A549 (cell line): ENCODE results near the gene COMT.

Source experiments
- BHLHE40 ChIP-seq: IDR thresholded peaks from 2 replicates; pipeline ENCODE4 v1.6.1; 2012; ENCODE audit warnings: low read depth, low read length, inconsistent platforms
- CHD2 ChIP-seq: fragments of 150-350 bp; IDR thresholded peaks from 2 replicates; pipeline ENCODE4 v1.6.1; 2014; ENCODE audit warnings: low read length; ENCODE audit not compliant: partially characterized antibody
- EP300 ChIP-seq, 2 experiments: fragments of >200 bp; sonication (Bioruptor Twin); formaldehyde crosslinking; IDR thresholded peaks; 2 replicates in 1 of 2; 3 replicates in 1 of 2; pipeline ENCODE4 v1.6.1; 2016 to 2017
- JUNB ChIP-seq: fragments of >200 bp; sonication (Bioruptor Twin); formaldehyde crosslinking; IDR thresholded peaks from 2 replicates; pipeline ENCODE4 v1.6.1; 2016
- MYC ChIP-seq: IDR thresholded peaks from 2 replicates; pipeline ENCODE4 v1.6.1; 2012; ENCODE audit warnings: mild to moderate bottlenecking, inconsistent platforms, low read length, improper control_type of control experiment, borderline replicate concordance
- NFE2L2 ChIP-seq: fragments of 150-350 bp; conservative IDR thresholded peaks from 2 replicates; pipeline ENCODE4 v1.6.1; 2014; ENCODE audit warnings: low read length
- POLR2A ChIP-seq: IDR thresholded peaks from 2 replicates; pipeline ENCODE4 v1.6.1; 2012; ENCODE audit warnings: mild to moderate bottlenecking, low read length
- RAD21 ChIP-seq, 2 experiments: fragments of >200 bp in 1 of 2; sonication (Bioruptor Twin) in 1 of 2; formaldehyde crosslinking in 1 of 2; IDR thresholded peaks in 1 of 2; conservative IDR thresholded peaks in 1 of 2; 2 replicates in 1 of 2; 3 replicates in 1 of 2; pipeline ENCODE4 v1.6.1; 2012 to 2018; ENCODE audit warnings: inconsistent platforms in 1 of 2
- RFX5 ChIP-seq: fragments of 450-650 bp; IDR thresholded peaks from 2 replicates; pipeline ENCODE4 v1.7.1; 2014; ENCODE audit warnings: antibody characterized with exemption, mild to moderate bottlenecking, moderate library complexity
- ZSCAN20 ChIP-seq: fragments of 250-450 bp; sonication (Bioruptor Pico); IDR thresholded peaks from 2 replicates; pipeline ENCODE4 v1.8.0; 2022; ENCODE audit warnings: mild to moderate bottlenecking, moderate library complexity
- TF ChIP-seq, protein P1 (sequence below): fragments of >200 bp; sonication (Bioruptor Twin); formaldehyde crosslinking; IDR thresholded peaks from 3 replicates; pipeline ENCODE4 v1.5.1; 2016
- TF ChIP-seq, protein P2 (sequence below): fragments of >200 bp; sonication (Bioruptor Twin); formaldehyde crosslinking; IDR thresholded peaks from 2 replicates; pipeline ENCODE4 v1.6.1; 2016

DNA sequence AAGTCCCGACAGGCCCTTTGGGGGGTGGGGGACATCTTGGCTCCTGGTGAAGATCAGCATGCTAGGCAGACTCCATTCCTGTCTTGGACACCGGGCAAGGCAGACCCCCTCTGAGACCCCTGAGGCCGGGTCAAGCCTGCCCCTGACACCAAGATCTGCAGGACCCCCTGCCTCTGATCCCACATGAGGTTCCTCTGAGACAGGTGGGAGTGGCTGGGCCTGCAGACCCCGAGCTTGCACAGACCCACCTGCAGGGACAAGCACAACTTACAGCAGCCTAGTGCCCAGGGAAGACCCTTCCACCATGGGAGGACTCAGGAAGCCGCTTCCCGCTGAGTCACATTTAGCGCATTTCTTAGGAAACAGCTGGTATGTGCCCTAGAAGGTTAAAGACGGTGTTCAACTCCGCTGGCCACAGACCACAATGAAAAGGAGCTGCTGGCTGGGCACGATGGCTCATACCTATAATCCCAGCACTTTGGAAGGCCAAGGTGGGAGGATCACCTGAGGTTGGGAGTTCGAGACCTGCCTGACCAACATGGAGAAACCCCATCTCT is 59.6 kb downstream of the COMT start:
- TF ChIP-seq, protein P1, sequence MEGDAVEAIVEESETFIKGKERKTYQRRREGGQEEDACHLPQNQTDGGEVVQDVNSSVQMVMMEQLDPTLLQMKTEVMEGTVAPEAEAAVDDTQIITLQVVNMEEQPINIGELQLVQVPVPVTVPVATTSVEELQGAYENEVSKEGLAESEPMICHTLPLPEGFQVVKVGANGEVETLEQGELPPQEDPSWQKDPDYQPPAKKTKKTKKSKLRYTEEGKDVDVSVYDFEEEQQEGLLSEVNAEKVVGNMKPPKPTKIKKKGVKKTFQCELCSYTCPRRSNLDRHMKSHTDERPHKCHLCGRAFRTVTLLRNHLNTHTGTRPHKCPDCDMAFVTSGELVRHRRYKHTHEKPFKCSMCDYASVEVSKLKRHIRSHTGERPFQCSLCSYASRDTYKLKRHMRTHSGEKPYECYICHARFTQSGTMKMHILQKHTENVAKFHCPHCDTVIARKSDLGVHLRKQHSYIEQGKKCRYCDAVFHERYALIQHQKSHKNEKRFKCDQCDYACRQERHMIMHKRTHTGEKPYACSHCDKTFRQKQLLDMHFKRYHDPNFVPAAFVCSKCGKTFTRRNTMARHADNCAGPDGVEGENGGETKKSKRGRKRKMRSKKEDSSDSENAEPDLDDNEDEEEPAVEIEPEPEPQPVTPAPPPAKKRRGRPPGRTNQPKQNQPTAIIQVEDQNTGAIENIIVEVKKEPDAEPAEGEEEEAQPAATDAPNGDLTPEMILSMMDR, result no peak
- TF ChIP-seq EP300 (IDR thresholded peaks at IDR 0.05) (no peak), NFE2L2 (no peak), JUNB (no peak), RFX5 (no peak), POLR2A (no peak), RAD21 (conservative IDR thresholded peaks at IDR 0.05 in 1 of 2, IDR thresholded peaks at IDR 0.05 in 1 of 2) (no peak), MYC (no peak), ZSCAN20 (CRISPR knock-in tag) (no peak), BHLHE40 (no peak), CHD2 (no peak)
- TF ChIP-seq, protein P2, sequence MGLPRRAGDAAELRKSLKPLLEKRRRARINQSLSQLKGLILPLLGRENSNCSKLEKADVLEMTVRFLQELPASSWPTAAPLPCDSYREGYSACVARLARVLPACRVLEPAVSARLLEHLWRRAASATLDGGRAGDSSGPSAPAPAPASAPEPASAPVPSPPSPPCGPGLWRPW, result no peak
